HepG2 (cell line): Measurements from ENCODE around the gene PLXND1. TPM values are rescaled to one million over a fixed set of nuclear protein-coding genes. Genes with fewer than 3 reads are reported as not detected.

ENCODE experiments used
- ADNP ChIP-seq: sonication (generic); formaldehyde crosslinking; IDR thresholded peaks from 2 replicates; pipeline ENCODE4 v1.4.0; 2020; ENCODE audit warnings: missing genetic modification reagents
- ATRX ChIP-seq: sonication (generic); formaldehyde crosslinking; IDR thresholded peaks from 2 replicates; pipeline ENCODE4 v1.4.0; 2020; ENCODE audit warnings: missing genetic modification reagents, borderline replicate concordance
- DBP ChIP-seq: sonication (generic); formaldehyde crosslinking; IDR thresholded peaks from 2 replicates; pipeline ENCODE4 v1.4.0; 2020; ENCODE audit warnings: missing genetic modification reagents; ENCODE audit errors: not compliant biosample characterization
- FOXA1 ChIP-seq, 2 experiments: fragments of 450-650 bp in 1 of 2; sonication (generic) in 1 of 2; formaldehyde crosslinking in 1 of 2; IDR thresholded peaks; 2 replicates each; pipeline versions ENCODE4 v1.4.0 to v1.6.1; 2016 to 2020; ENCODE audit warnings: missing genetic modification reagents in 1 of 2
- HMG20A ChIP-seq: IDR thresholded peaks from 2 replicates; pipeline ENCODE4 v1.6.1; 2016; ENCODE audit warnings: borderline replicate concordance
- NCOA5 ChIP-seq: sonication (generic); formaldehyde crosslinking; IDR thresholded peaks from 2 replicates; pipeline ENCODE4 v1.4.0; 2020; ENCODE audit warnings: missing genetic modification reagents
- NFKB2 ChIP-seq: sonication (generic); formaldehyde crosslinking; IDR thresholded peaks from 2 replicates; pipeline ENCODE4 v1.4.0; 2020; ENCODE audit warnings: missing genetic modification reagents, borderline replicate concordance
- NONO ChIP-seq, 2 experiments: fragments of 450-650 bp in 1 of 2; sonication (generic) in 1 of 2; formaldehyde crosslinking in 1 of 2; IDR thresholded peaks in 1 of 2; conservative IDR thresholded peaks in 1 of 2; 2 replicates each; pipeline versions ENCODE4 v1.6.1 to v1.8.0; 2017 to 2022; ENCODE audit warnings: mild to moderate bottlenecking in 1 of 2, missing genetic modification reagents in 1 of 2, moderate library complexity in 1 of 2
- RORA ChIP-seq: sonication (generic); formaldehyde crosslinking; IDR thresholded peaks from 2 replicates; pipeline ENCODE4 v1.5.0; 2020; ENCODE audit warnings: mild to moderate bottlenecking, missing genetic modification reagents, moderate library complexity
- SETDB1 ChIP-seq: sonication (generic); formaldehyde crosslinking; IDR thresholded peaks from 2 replicates; pipeline ENCODE4 v1.5.1; 2020; ENCODE audit warnings: missing genetic modification reagents, mild to moderate bottlenecking, borderline replicate concordance
- SP140L ChIP-seq: sonication (generic); formaldehyde crosslinking; IDR thresholded peaks from 2 replicates; pipeline ENCODE4 v1.4.0; 2020; ENCODE audit warnings: missing genetic modification reagents, borderline replicate concordance
- TARDBP ChIP-seq: sonication (generic); formaldehyde crosslinking; IDR thresholded peaks from 2 replicates; pipeline ENCODE4 v1.8.0; 2022; ENCODE audit warnings: mild to moderate bottlenecking, missing genetic modification reagents
- ZNF121 ChIP-seq: sonication (generic); formaldehyde crosslinking; IDR thresholded peaks from 2 replicates; pipeline ENCODE4 v1.5.0; 2020; ENCODE audit warnings: mild to moderate bottlenecking, missing genetic modification reagents
- ZNF235 ChIP-seq: sonication (generic); formaldehyde crosslinking; IDR thresholded peaks from 2 replicates; pipeline ENCODE4 v1.8.1; 2023; ENCODE audit warnings: mild to moderate bottlenecking, missing genetic modification reagents, borderline replicate concordance
- ZNF354B ChIP-seq: sonication (generic); formaldehyde crosslinking; IDR thresholded peaks from 2 replicates; pipeline ENCODE4 v1.8.0; 2022; ENCODE audit warnings: mild to moderate bottlenecking, missing genetic modification reagents
- ZNF510 ChIP-seq: sonication (generic); formaldehyde crosslinking; IDR thresholded peaks from 2 replicates; pipeline ENCODE4 v1.4.0; 2020; ENCODE audit warnings: low read depth, mild to moderate bottlenecking, missing genetic modification reagents
- ZNF574 ChIP-seq: sonication (generic); formaldehyde crosslinking; IDR thresholded peaks from 2 replicates; pipeline ENCODE4 v1.4.0; 2020; ENCODE audit warnings: missing genetic modification reagents
- polyA plus RNA-seq, 8 experiments: library from polyadenylated mRNA; depleted of rRNA in 3 of 8; stranded (reverse) in 7 of 8; unstranded in 1 of 8; fragments of >200 nt; fragmentation: Illumina TruSeq in 4 of 8; extraction: Trizol in 4 of 8; gene quantifications; 2 replicates each; pipeline versions ENCODE4 v1.2.1 to v1.2.3, GENCODE V29; 2011 to 2016; ENCODE audit warnings: low read depth in 4 of 8, missing spikeins in 1 of 8, mixed read lengths in 1 of 8; ENCODE audit not compliant: insufficient read depth in 1 of 8
- total RNA-seq, 5 experiments: library from RNA; depleted of rRNA; stranded (reverse); fragments of >200 nt; fragmentation: Illumina TruSeq; extraction: Trizol; gene quantifications; 2 replicates each; pipeline ENCODE4 v1.2.3, GENCODE V29; 2016; ENCODE audit warnings: low read depth in 1 of 5
- TF ChIP-seq, protein P1 (sequence below): sonication (generic); formaldehyde crosslinking; IDR thresholded peaks from 2 replicates; pipeline ENCODE4 v1.5.1; 2020; ENCODE audit warnings: mild to moderate bottlenecking, missing genetic modification reagents, moderate library complexity
- TF ChIP-seq, protein P2 (sequence below): IDR thresholded peaks from 2 replicates; pipeline ENCODE4 v1.4.0; 2020; ENCODE audit warnings: mild to moderate bottlenecking, missing genetic modification reagents

Gene PLXND1
- total and polyA plus RNA-seq, 2 of the 13 experiments (the other 11 are each of a cell fraction or from before 2014, with no cell fraction given): 15.9 to 42.0 TPM

- TF ChIP-seq, protein P1, sequence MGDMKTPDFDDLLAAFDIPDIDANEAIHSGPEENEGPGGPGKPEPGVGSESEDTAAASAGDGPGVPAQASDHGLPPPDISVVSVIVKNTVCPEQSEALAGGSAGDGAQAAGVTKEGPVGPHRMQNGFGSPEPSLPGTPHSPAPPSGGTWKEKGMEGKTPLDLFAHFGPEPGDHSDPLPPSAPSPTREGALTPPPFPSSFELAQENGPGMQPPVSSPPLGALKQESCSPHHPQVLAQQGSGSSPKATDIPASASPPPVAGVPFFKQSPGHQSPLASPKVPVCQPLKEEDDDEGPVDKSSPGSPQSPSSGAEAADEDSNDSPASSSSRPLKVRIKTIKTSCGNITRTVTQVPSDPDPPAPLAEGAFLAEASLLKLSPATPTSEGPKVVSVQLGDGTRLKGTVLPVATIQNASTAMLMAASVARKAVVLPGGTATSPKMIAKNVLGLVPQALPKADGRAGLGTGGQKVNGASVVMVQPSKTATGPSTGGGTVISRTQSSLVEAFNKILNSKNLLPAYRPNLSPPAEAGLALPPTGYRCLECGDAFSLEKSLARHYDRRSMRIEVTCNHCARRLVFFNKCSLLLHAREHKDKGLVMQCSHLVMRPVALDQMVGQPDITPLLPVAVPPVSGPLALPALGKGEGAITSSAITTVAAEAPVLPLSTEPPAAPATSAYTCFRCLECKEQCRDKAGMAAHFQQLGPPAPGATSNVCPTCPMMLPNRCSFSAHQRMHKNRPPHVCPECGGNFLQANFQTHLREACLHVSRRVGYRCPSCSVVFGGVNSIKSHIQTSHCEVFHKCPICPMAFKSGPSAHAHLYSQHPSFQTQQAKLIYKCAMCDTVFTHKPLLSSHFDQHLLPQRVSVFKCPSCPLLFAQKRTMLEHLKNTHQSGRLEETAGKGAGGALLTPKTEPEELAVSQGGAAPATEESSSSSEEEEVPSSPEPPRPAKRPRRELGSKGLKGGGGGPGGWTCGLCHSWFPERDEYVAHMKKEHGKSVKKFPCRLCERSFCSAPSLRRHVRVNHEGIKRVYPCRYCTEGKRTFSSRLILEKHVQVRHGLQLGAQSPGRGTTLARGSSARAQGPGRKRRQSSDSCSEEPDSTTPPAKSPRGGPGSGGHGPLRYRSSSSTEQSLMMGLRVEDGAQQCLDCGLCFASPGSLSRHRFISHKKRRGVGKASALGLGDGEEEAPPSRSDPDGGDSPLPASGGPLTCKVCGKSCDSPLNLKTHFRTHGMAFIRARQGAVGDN (CRISPR knock-in tag): no peak
- TF ChIP-seq ZNF354B (no peak), FOXA1 (IDR thresholded peaks at IDR 0.05) (no peak), FOXA1 (CRISPR knock-in tag; IDR thresholded peaks at IDR 0.05) (no peak), ZNF121 (no peak), SP140L (CRISPR knock-in tag) (no peak), NFKB2 (CRISPR knock-in tag) (no peak), ADNP (no peak), DBP (CRISPR knock-in tag) (no peak), NONO (IDR thresholded peaks at IDR 0.05) (no peak), NONO (CRISPR knock-in tag; conservative IDR thresholded peaks at IDR 0.05) (no peak), HMG20A (CRISPR knock-in tag) (no peak), ZNF574 (CRISPR knock-in tag) (no peak), ATRX (no peak), RORA (no peak), SETDB1 (CRISPR knock-in tag) (0 out of 2 replicates have a peak, but pooled peaks have one; percentile 43), NCOA5 (no peak), ZNF235 (0 out of 2 replicates have a peak, but pooled peaks have one; percentile 31), TARDBP (CRISPR knock-in tag) (no peak), ZNF510 (CRISPR knock-in tag) (no peak)
- TF ChIP-seq, protein P2, sequence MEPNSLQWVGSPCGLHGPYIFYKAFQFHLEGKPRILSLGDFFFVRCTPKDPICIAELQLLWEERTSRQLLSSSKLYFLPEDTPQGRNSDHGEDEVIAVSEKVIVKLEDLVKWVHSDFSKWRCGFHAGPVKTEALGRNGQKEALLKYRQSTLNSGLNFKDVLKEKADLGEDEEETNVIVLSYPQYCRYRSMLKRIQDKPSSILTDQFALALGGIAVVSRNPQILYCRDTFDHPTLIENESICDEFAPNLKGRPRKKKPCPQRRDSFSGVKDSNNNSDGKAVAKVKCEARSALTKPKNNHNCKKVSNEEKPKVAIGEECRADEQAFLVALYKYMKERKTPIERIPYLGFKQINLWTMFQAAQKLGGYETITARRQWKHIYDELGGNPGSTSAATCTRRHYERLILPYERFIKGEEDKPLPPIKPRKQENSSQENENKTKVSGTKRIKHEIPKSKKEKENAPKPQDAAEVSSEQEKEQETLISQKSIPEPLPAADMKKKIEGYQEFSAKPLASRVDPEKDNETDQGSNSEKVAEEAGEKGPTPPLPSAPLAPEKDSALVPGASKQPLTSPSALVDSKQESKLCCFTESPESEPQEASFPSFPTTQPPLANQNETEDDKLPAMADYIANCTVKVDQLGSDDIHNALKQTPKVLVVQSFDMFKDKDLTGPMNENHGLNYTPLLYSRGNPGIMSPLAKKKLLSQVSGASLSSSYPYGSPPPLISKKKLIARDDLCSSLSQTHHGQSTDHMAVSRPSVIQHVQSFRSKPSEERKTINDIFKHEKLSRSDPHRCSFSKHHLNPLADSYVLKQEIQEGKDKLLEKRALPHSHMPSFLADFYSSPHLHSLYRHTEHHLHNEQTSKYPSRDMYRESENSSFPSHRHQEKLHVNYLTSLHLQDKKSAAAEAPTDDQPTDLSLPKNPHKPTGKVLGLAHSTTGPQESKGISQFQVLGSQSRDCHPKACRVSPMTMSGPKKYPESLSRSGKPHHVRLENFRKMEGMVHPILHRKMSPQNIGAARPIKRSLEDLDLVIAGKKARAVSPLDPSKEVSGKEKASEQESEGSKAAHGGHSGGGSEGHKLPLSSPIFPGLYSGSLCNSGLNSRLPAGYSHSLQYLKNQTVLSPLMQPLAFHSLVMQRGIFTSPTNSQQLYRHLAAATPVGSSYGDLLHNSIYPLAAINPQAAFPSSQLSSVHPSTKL (CRISPR knock-in tag): no peak
These were observed 4.9 kb upstream of the PLXND1 start (continued) for GRCh38 chr3:129611446-129611800.
